NCI-H510A (cell line): ENCODE results near the gene RHCG.
A peak's percentile ranks its signal among the peaks of the same experiment; 100 is the strongest.

Source experiments
- DNase-seq: peaks from one replicate; lab custom pipeline; 2025; lab: John Stamatoyannopoulos, UW

The RHCG gene

DNA sequence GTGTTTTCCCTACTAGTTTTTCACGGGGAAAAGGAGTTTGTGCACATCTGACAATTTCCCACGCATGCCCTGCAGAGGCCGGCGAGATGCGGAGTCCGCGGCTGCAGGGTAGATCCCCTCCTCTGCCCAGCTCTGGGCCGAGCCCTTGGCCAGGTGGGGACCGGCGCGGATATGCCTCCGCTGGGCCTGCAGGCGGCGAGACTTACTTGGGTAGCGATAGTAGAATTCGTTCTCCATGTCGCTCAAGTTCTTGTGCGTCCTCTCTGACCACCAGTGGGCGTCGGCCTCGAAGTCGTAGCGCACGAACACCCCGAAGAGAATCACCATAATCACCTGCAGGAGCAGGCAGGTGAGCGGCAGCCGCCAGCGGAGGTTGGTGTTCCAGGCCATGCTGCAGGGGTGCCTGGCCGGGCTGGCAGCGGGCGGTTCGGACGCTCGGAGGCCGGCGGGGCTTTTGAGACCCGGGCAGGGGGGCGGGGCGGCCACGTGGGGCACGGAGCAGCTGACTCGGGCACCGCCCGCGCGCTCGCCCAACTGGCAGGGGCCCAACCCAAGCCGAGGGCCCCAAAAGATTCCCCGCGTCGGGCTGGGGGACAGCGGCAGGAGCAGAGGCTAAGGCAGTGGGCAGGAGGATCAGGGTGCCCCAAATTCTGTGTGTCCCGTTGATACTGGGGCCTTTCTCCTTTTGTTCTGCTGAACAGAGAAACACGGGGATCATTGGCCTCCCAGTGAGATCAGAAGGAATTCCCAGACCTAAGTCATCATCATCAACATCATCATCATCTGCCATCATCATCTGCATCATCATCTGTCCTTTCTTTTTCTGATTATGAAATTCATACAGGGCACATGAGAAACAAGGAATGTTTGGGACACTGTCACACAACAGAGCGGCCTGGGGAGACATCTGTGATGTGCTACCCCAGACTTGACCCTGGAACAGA, at the start of gene RHCG:
Gene RHCG (minus strand): TSS at position 429 of the 944 bp plus-strand sequence. CDS start 39 bp downstream, at position 390.
- DNase-seq, result peak; percentile 56

GRCh38 chr15:89543389-89543788, 47.0 kb upstream of the RHCG start:
- DNase-seq, result no peak

GRCh38 chr15:89542369-89542768, 46.0 kb upstream of the RHCG start:
- DNase-seq, result no peak

- no peak for DNase-seq
Measured at GRCh38 chr15:89539027-89539426, 42.6 kb upstream of the RHCG start.

DNA sequence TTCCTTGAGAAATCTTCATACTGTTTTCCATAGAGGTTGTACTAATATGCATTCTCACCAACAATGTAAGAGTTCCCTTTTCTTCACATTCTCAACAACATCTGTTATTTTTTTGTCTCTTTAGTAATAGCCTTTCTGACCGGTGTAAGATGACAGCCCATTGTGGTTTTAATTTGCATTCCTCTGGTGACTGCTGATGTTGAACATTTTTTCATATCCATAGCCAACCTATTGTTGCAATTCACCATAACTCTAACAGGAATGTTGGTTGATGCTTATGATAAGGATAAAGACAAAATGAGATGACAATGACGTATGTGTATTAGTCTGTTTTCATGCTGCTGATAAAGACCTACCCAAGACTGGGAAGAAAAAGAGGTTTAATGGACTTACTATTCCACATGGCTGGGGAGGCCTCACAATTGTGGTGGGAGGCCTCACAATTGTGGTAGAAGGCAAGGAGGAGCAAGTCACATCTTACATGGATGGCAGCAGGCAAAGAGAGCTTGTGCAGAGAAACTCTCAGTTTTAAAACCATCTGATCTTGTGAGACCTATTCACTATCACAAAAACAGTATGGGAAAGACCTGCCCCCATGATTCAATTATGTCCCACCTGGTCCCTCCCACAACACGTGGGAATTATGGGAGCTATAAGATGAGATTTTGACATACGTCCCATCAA, 37.6 kb upstream of the RHCG start:
- no peak for DNase-seq

DNA sequence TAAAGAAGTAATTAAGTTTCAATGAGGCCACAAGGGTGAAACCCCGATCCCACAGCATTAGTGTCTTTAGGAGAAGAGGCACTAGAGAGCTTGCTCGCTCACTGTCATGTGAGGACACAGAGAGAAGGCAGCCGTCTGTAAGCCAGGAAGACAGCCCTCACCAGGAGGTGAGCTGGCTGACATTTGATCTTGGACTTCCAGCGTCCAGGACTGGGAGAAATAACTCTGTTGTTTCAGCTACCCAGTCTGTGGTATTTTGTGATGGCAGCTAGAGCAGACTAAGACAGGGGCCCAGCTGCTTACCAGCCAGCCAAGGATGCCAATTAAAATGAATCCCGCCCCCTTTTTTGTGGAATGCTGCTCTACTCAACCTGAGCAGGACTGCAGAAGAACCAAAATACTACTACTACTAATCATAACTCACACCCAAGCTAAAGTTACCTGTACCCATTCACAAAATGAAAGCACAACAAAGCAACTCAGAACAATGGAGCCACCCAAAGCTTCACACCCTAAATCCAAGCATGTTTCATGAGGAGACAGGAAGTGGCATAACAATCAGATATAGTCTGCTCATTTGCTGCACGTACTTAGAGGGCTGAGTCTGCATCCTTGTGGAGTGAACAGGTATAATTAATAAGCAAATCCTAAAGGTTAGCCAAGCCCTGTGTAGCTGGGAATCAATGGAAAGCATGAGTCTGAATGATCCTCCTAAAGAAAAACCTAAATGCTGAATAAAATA, 35.6 kb upstream of the RHCG start:
- no peak for DNase-seq

DNA sequence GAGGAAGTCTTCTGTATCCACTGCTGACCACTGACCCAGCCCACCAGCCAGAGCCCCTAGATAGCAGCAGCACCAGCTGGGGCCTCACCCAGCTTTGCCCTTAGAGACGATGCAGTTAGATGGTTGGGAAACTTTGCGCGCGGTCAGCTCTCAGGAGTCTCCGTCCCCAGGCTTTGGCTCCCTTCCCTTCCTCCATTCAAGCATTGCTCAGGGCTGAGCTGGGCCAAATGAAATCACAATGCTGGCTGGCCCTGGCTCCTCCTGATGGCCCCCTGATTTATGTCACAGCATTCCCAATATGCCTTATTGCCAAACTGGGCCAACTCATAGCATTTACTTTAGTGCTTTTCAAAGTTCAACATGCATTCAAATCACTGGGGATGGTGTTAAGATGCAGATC, 34.6 kb upstream of the RHCG start:
- no peak for DNase-seq

DNA sequence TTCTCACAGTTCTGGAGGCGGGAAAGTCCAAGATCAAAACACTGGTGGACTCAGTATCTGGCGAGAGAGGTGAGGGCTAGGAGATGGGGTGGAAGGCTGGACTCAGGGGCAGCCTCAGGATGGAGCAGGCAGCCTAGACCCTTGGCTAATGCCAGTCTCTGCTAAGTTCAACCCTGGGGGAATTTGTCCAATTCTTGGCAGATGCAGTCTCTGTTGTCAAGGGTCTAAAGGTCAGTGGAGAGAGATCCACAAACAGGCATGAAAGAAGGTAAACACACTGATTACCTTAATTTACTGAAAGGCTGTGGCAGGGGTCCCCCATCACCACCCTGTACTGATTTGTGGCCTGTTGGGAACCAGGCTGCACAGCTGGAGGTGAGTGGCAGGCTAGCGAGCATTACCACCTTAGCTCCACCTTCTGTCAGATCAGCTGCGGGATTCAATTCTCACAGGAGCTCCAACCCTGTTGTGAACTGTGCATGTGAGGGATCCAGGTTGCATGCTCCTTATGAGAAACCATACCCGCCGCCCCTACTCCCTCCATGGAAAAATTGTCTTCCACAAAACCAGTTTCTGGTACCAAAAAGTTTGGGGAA, 32.5 kb upstream of the RHCG start:
- no peak for DNase-seq

DNA sequence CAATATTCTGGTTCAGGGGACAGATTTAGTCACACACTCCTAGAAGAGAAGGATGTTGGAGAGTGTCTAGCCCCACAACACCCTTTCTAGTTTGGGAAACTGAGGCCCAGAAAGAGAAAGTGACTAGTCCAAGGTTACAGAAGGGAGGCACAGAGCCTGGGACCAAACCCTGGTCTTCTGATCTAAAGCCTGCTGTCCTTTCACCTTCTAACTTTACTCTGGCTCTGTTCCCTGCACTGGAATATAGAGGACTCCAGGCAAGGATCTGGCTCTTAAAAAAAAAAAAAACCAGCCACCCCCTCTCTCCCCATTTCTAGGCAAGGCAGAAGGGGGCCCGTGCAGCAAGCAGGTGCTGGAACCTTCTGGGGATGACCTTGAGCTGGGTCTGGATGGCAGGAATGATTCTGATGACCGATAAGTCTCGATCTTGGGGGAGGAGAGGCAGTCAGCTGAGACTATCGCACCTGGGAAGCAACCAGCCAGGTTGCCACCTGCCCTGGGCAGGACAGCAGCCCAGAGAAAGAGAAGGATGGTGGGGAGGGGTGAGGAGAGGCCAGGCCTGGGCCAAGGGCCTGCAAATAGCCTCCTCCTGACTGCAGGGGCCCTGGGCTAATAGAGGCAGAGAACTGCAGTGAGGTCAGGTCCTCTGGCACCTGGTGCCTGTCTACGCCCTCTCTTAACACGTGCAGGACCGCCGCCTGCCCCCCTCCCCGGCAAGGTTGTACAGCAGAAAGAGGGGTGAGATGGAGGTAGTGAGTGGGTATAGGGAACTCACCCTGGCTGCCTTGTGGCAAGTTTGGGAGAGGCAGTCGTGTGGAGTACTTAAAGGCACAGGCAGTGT, 30.4 kb upstream of the RHCG start:
- no peak for DNase-seq

GRCh38 chr15:89526181-89526580, 29.8 kb upstream of the RHCG start:
- DNase-seq, result no peak

- no peak for DNase-seq
Measured at GRCh38 chr15:89524184-89524583, 27.8 kb upstream of the RHCG start.

- DNase-seq, result no peak
Measured at GRCh38 chr15:89523101-89523500, 26.7 kb upstream of the RHCG start.

GRCh38 chr15:89521605-89522004, 25.2 kb upstream of the RHCG start:
- no peak for DNase-seq

DNA sequence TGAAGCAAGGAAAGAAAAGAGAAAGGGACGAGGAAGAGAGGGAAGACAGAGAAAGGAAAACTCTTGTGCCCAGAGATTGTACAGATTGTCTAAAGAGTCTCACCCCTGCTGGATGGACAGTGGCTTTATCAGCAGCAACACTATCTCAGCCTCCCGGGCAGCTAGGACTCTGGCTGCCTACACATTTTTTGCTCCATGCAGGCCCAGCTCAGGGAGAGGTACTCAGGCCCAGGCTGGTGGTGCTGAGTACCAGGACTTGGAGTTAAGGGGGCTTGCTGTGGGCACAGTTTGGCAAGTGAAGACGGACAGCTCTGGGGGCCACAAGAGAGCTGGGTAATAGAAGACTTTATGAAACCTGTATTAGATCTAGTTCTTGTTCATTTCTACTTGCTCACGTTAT, 19.1 kb upstream of the RHCG start:
- no peak for DNase-seq

DNA sequence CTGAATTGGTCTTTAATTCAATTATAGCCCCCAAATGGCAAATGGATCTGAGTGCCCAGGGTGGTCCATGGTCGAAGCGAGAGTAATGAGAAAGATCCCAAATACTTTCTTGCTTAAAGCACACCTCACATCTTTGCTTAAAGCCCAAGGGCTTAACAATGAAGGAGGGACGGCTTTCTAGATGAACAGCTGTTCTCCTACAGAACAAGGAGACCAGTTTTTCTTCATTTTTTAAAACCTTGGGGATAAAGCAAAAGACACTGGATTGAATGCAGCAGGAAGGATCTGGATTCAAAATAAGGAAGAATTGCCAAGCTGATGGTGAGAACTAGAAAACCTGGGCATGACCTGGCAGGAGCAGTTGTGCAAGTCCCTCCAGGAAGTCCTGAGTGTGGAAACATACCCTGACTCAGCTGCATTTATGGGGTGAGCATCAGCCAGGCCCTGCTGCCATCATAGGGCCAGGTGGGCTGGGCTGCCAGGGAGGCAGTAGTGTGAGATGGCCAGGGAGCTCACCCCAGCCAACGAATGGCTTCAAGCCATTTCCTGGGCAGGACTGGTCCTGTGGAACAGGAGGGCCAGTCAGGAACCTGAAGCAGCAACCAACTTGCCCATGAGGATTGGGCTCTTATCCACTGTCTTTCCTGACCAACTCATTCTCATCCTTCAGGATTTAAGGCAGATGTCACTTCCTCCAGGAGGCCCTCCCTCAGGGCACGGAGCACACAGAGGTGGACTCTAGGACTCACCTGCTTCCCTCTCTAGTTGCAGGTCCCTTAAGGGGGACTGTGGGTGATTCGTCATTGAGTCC, 18.4 kb upstream of the RHCG start:
- no peak for DNase-seq

GRCh38 chr15:89514186-89514585, 17.8 kb upstream of the RHCG start:
- DNase-seq, result no peak

DNA sequence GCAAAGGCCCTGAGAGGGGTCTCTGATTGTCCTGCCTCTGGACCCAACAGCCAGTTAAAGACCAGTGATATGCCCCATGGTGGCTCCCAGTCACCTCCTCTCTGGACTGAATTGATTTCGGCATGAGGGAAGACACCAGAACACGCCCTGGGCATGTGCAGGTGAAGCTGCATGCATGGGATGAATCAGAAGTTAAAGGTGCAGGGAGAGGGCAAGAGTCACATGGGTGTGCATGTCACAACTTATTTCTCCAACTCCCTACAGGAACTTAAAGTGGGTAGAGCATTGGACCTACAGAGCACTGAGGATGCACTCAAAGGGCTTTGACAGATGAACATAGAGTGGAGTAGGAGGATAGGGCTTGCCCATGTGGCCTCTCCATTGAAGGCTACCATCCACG, 16.9 kb upstream of the RHCG start:
- DNase-seq, result no peak

DNA sequence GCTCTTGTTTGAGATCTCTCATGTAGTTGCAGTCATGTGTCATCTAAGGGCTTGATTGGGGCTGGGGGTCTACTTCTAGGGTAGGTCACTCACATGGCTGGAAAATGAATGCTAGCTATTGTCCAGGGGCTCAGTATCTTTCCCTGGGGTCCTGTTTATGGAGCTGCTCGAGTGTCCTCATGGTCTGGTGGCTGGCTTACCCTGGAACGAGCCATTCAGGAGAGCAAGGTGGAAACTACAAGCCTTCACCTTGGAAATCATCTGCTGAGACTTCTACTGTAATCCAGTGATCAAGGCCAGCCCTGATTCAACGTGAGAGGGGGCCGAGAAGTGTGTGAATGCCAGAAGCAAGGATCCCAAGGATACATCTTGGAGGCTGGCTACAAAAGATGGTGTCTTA, 16.2 kb upstream of the RHCG start:
- no peak for DNase-seq

DNA sequence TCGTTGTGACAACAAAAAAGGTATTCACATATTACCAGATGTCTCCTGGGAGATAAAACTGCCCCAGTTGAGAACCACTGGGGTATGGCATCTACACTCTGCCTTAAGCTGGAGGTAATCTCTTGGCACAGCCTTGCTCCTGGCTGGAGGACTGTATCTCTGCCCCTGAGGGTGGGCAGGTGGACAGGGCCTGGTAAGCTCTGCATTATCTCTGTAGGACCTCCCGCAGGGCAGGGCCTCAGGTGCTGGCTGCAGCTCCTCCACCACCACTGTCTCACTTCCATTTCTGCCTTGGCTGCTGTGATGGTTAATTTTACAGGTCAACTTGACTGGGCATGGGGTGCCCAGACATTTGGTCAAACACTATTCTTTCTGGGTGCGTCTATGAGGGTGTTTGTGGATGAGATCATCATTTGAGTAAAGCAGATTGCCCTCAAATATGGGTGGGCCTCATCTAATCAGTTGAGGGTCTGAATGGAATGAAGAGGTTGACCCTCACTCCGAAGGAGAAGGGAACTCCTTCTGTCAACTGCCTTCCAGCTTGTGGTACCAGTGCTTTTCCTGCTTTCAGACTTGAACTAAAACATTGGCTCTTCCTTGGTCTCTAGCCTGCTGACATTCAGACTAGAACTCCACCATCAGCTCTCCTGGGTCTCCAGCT, 9.8 kb upstream of the RHCG start:
- no peak for DNase-seq

- DNase-seq, result no peak
Measured at GRCh38 chr15:89504166-89504565, 7.8 kb upstream of the RHCG start.
